GM23338 (cell line): ENCODE measurements around the gene TRA2B. TPM values are rescaled to one million over a fixed set of nuclear protein-coding genes. Genes with fewer than 3 reads are reported as not detected.

Source experiments
- ATAC-seq: fragments of 200-7000 bp; cut with Tn5 transposase; 3 replicates; pipeline ENCODE4 v1.9.1; 2020
- DNase-seq: peaks from one replicate; pipeline ENCODE4 v3.0.0-alpha.2; 2015; ENCODE audit warnings: low spot score
- H2AFZ ChIP-seq: fragments of 200-600 bp; sonication (generic); 2 replicates; pipeline ENCODE4 v1.8.0; 2016; ENCODE audit warnings: antibody characterized with exemption, mild to moderate bottlenecking, moderate library complexity
- H3F3A ChIP-seq: fragments of 200-600 bp; sonication (generic); replicated peaks from 2 replicates; pipeline ENCODE4 v1.8.0; 2017; ENCODE audit warnings: antibody characterized with exemption, mixed run types, low read depth
- H3K27ac ChIP-seq: fragments of 200-600 bp; sonication (generic); 2 replicates; pipeline ENCODE4 v1.6.1; 2016; ENCODE audit warnings: low read depth
- H3K27me3 ChIP-seq: fragments of 200-600 bp; sonication (generic); 2 replicates; pipeline ENCODE4 v1.8.0; 2016; ENCODE audit warnings: mild to moderate bottlenecking, mixed run types, moderate library complexity; ENCODE audit not compliant: insufficient read depth
- H3K36me3 ChIP-seq: fragments of 200-600 bp; sonication (generic); 2 replicates; pipeline ENCODE4 v1.8.0; 2016; ENCODE audit warnings: mild to moderate bottlenecking; ENCODE audit not compliant: insufficient read depth
- H3K4me1 ChIP-seq: fragments of 200-600 bp; sonication (generic); 2 replicates; pipeline ENCODE4 v1.8.0; 2016; ENCODE audit warnings: mild to moderate bottlenecking, moderate library complexity; ENCODE audit not compliant: insufficient read depth
- H3K4me2 ChIP-seq: fragments of 200-600 bp; sonication (generic); 2 replicates; pipeline ENCODE4 v1.7.1; 2017; ENCODE audit warnings: mixed run types
- H3K4me3 ChIP-seq: fragments of 200-600 bp; sonication (generic); 2 replicates; pipeline ENCODE4 v1.6.1; 2016; ENCODE audit warnings: mixed run types
- H3K79me2 ChIP-seq: fragments of 200-600 bp; sonication (generic); replicated peaks from 2 replicates; pipeline ENCODE4 v1.8.0; 2017; ENCODE audit warnings: mild to moderate bottlenecking; ENCODE audit not compliant: insufficient read depth
- H3K9me2 ChIP-seq: fragments of 200-600 bp; sonication (generic); 2 replicates; pipeline ENCODE4 v1.8.0; 2017; ENCODE audit not compliant: insufficient read depth
- H4K20me1 ChIP-seq: fragments of 200-600 bp; sonication (generic); replicated peaks from 2 replicates; pipeline ENCODE4 v1.8.0; 2017; ENCODE audit warnings: mild to moderate bottlenecking; ENCODE audit not compliant: insufficient read depth
- H3K27ac Mint-ChIP-seq: 2 replicates; pipeline ENCODE4 v1.8.0; 2020; ENCODE audit warnings: inconsistent platforms, mild to moderate bottlenecking, moderate library complexity, mixed read lengths
- H3K27me3 Mint-ChIP-seq: 3 replicates; pipeline ENCODE4 v1.8.0; 2022; ENCODE audit warnings: low read depth, mild to moderate bottlenecking, moderate library complexity, mixed read lengths, inconsistent platforms; ENCODE audit not compliant: insufficient read depth, poor library complexity
- H3K36me3 Mint-ChIP-seq: 3 replicates; pipeline ENCODE4 v1.8.0; 2021; ENCODE audit warnings: low read depth, mild to moderate bottlenecking, inconsistent platforms, moderate library complexity, mixed read lengths
- H3K4me1 Mint-ChIP-seq: 3 replicates; pipeline ENCODE4 v1.8.0; 2020; ENCODE audit warnings: mild to moderate bottlenecking, inconsistent platforms, mixed read lengths
- H3K4me3 Mint-ChIP-seq: 3 replicates; pipeline ENCODE4 v1.8.0; 2021; ENCODE audit warnings: moderate library complexity, mild to moderate bottlenecking, inconsistent platforms, mixed read lengths
- H3K9me3 Mint-ChIP-seq: 3 replicates; pipeline ENCODE4 v1.8.0; 2020; ENCODE audit warnings: moderate library complexity, mild to moderate bottlenecking, inconsistent platforms, mixed read lengths
- CREB1 ChIP-seq: fragments of 250-450 bp; sonication (Bioruptor Pico); IDR thresholded peaks from 2 replicates; pipeline ENCODE4 v1.5.0; 2020; ENCODE audit warnings: low read depth, mild to moderate bottlenecking, moderate library complexity
- EZH2 ChIP-seq: fragments of 200-600 bp; sonication (generic); IDR thresholded peaks from one replicate; pipeline ENCODE4 v1.8.0; 2017; ENCODE audit warnings: antibody characterized with exemption, mild to moderate bottlenecking, low read depth; ENCODE audit not compliant: unreplicated experiment
- EZH2phosphoT487 ChIP-seq: fragments of 200-600 bp; sonication (generic); IDR thresholded peaks from one replicate; pipeline ENCODE4 v1.8.1; 2018; ENCODE audit warnings: antibody characterized with exemption; ENCODE audit not compliant: unreplicated experiment
- JUNB ChIP-seq: IDR thresholded peaks from one replicate; pipeline ENCODE4 v1.6.1; 2016; ENCODE audit warnings: antibody characterized with exemption; ENCODE audit not compliant: unreplicated experiment
- NANOG ChIP-seq: IDR thresholded peaks from 2 replicates; pipeline ENCODE4 v1.6.1; 2016; ENCODE audit warnings: antibody characterized with exemption, borderline replicate concordance
- POLR2AphosphoS5 ChIP-seq: IDR thresholded peaks from 2 replicates; pipeline ENCODE4 v1.6.1; 2016; ENCODE audit warnings: antibody characterized with exemption, low read depth
- REST ChIP-seq: IDR thresholded peaks from one replicate; pipeline ENCODE4 v1.6.1; 2018; ENCODE audit warnings: antibody characterized with exemption; ENCODE audit not compliant: unreplicated experiment
- STAT1 ChIP-seq: IDR thresholded peaks from one replicate; pipeline ENCODE4 v1.6.1; 2016; ENCODE audit warnings: antibody characterized with exemption; ENCODE audit not compliant: unreplicated experiment
- polyA plus RNA-seq: library from polyadenylated mRNA; unstranded; fragments of >200 nt; fragmentation: Nextera tagmentation; extraction: Ambion mirVana; gene quantifications from 2 replicates; pipeline ENCODE4 v1.2.1, GENCODE V29; 2016
- total RNA-seq: library from RNA; depleted of rRNA; stranded (reverse); fragments of >200 nt; shearing (Covaris generic); gene quantifications from 2 replicates; pipeline ENCODE4 v1.2.3, GENCODE V29; 2014
- TF ChIP-seq, protein P1 (sequence below), 2 experiments: fragments of 200-600 bp in 1 of 2; sonication (generic) in 1 of 2; conservative IDR thresholded peaks; 2 replicates each; pipeline versions ENCODE4 v1.5.1 to v1.6.1; 2016 to 2017; ENCODE audit warnings: antibody characterized with exemption in 2 of 2, low read depth in 2 of 2, mild to moderate bottlenecking in 2 of 2, moderate library complexity in 1 of 2
- TF ChIP-seq, protein P2 (sequence below): IDR thresholded peaks from 2 replicates; pipeline ENCODE4 v1.6.1; 2016; ENCODE audit warnings: antibody characterized with exemption

The TRA2B gene
- total and polyA plus RNA-seq, 2 experiments from 2014 or later, result 360 to 602 TPM

- no peaks in the 10 kb centered on the region for H3K9me2 ChIP-seq
- 0 out of 3 replicates have a peak, but pooled peaks cover 2% of the 10 kb centered on the region for H3K9me3 Mint-ChIP-seq
- H3K36me3 ChIP-seq, result peaks cover 27% of the 10 kb centered on the region
- ATAC-seq (peak; percentile 6), DNase-seq (no peak)
- H2AFZ ChIP-seq, result no peak overlapping the region
- H3K4me3 ChIP-seq, result no peak overlapping the region
- no peaks in the 10 kb centered on the region for H3K27me3 ChIP-seq
- no peak overlapping the region for H3K4me3 Mint-ChIP-seq
- TF ChIP-seq JUNB, result no peak
- peak; percentile 38 for TF ChIP-seq POLR2AphosphoS5
- H3K4me2 ChIP-seq, result no peak overlapping the region
- no peak overlapping the region for H3K27ac Mint-ChIP-seq
- H3K79me2 ChIP-seq, result peaks cover 21% of the 10 kb centered on the region
- H3K27ac ChIP-seq, result peak overlapping the region; percentile 52
- peaks cover 30% of the 10 kb centered on the region for H4K20me1 ChIP-seq
- H3K4me1 Mint-ChIP-seq, result peaks cover 3% of the 10 kb centered on the region
- H3K36me3 Mint-ChIP-seq, result peaks cover 49% of the 10 kb centered on the region
- H3K27me3 Mint-ChIP-seq, result peaks cover 25% of the 10 kb centered on the region
- peaks cover 46% of the 10 kb centered on the region for H3F3A ChIP-seq
- H3K4me1 ChIP-seq, result no peaks in the 10 kb centered on the region
Measured at GRCh38 chr3:185912929-185913901, 24.6 kb downstream of the TRA2B start.

GRCh38 chr3:185912512-185912911 lies 25.3 kb downstream of the TRA2B start:
- Histone ChIP-seq H3K27ac (no peak overlapping the region), H3F3A (peaks cover 39% of the 10 kb centered on the region), H3K4me2 (no peak overlapping the region), H4K20me1 (peaks cover 24% of the 10 kb centered on the region), H3K4me1 (no peaks in the 10 kb centered on the region), H3K79me2 (peaks cover 14% of the 10 kb centered on the region), H2AFZ (no peak overlapping the region), H3K4me3 (no peak overlapping the region), H3K9me2 (no peaks in the 10 kb centered on the region), H3K36me3 (peaks cover 20% of the 10 kb centered on the region), H3K27me3 (no peaks in the 10 kb centered on the region)
- H3K27me3 Mint-ChIP-seq, result peaks cover 25% of the 10 kb centered on the region
- H3K9me3 Mint-ChIP-seq, result 0 out of 3 replicates have a peak, but pooled peaks cover 2% of the 10 kb centered on the region
- H3K4me1 Mint-ChIP-seq, result peaks cover 3% of the 10 kb centered on the region
- DNase-seq (no peak), ATAC-seq (no peak)
- peaks cover 42% of the 10 kb centered on the region for H3K36me3 Mint-ChIP-seq
- no peak overlapping the region for H3K27ac Mint-ChIP-seq
- no peak overlapping the region for H3K4me3 Mint-ChIP-seq
- TF ChIP-seq EZH2 (no peak), NANOG (no peak), JUNB (no peak), CREB1 (CRISPR knock-in tag) (no peak), STAT1 (no peak), REST (no peak), EZH2phosphoT487 (no peak)
- TF ChIP-seq, protein P1, sequence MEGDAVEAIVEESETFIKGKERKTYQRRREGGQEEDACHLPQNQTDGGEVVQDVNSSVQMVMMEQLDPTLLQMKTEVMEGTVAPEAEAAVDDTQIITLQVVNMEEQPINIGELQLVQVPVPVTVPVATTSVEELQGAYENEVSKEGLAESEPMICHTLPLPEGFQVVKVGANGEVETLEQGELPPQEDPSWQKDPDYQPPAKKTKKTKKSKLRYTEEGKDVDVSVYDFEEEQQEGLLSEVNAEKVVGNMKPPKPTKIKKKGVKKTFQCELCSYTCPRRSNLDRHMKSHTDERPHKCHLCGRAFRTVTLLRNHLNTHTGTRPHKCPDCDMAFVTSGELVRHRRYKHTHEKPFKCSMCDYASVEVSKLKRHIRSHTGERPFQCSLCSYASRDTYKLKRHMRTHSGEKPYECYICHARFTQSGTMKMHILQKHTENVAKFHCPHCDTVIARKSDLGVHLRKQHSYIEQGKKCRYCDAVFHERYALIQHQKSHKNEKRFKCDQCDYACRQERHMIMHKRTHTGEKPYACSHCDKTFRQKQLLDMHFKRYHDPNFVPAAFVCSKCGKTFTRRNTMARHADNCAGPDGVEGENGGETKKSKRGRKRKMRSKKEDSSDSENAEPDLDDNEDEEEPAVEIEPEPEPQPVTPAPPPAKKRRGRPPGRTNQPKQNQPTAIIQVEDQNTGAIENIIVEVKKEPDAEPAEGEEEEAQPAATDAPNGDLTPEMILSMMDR (conservative IDR thresholded peaks at IDR 0.05; ENCODE audit: low read depth in 2 of 2), result no peak
- TF ChIP-seq, protein P2, sequence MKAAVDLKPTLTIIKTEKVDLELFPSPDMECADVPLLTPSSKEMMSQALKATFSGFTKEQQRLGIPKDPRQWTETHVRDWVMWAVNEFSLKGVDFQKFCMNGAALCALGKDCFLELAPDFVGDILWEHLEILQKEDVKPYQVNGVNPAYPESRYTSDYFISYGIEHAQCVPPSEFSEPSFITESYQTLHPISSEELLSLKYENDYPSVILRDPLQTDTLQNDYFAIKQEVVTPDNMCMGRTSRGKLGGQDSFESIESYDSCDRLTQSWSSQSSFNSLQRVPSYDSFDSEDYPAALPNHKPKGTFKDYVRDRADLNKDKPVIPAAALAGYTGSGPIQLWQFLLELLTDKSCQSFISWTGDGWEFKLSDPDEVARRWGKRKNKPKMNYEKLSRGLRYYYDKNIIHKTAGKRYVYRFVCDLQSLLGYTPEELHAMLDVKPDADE, result no peak
